Measurements from ENCODE around the gene NEB. TPM values are rescaled to one million over a fixed set of nuclear protein-coding genes. Genes with fewer than 3 reads are reported as not detected.
"Not testable (repeated sequence)": the region's sequence is repeated elsewhere in the genome, so short reads cannot be mapped to it uniquely, and the experiment has no call there.

Gene NEB
- total RNA-seq, 1 donor = 2.0 TPM

DNA sequence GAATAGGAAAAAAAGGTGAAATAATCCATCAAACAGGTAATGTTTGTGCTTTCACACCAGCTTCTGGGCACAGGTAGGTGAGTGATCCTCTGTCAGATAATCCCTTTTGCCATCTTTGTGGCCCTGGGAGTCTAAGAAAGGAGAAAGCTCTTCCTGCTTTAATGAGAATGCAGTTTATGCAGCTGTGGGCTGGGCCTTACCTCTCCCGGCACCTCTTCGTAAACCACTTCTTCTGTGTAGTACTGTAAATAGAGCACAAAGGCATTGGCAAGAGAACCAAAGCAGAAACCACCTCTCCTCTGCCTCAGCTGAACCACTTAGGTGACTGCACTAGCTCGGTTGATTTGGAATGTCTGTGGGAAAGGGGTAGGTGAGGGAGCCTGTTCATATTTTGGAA lies 4.9 kb downstream of the NEB start:
- Histone ChIP-seq H3K4me1 (ENCODE audit: insufficient read depth, low read length) (no peaks in the 10 kb centered on the region), H3K4me3 (ENCODE audit: low read length) (no peak overlapping the region), H3K9me3 (ENCODE audit: low read depth, low read length) (no peaks in the 10 kb centered on the region)

DNA sequence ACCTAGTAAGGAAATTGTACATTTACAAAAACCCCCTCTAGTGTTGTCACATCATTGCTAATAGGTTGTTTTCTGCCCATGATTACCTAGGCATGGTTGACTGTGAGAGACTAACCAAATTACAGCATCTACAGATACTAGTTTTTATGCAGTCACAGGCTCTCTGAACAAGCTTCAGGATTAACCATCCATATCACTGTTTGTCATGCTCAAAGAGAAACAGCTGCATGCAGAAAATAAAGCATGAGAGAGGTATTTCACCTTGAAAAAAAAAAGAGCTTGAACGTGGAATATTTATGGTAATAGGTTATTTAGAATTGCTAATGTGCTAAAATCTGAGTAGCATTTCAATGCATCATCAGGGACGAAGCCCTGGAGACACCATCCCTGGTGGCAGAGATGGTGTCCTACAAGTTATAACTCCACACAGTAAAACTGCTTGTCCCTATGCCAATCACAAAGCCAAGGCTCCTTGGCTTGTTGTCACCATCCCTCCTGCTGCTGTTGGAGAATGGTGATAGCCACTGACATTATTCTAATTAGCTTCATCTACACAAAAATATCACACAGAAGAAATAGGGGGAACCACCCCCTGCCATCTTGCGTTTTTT lies 5.4 kb downstream of the NEB start:
- Histone ChIP-seq H3K4me1 (ENCODE audit: insufficient read depth, low read length) (no peaks in the 10 kb centered on the region), H3K27me3 (ENCODE audit: insufficient read depth, low read length) (no peaks in the 10 kb centered on the region), H3K4me3 (ENCODE audit: low read length) (no peak overlapping the region), H3K9me3 (ENCODE audit: low read depth, low read length) (no peaks in the 10 kb centered on the region)

More for the DNA sequence above, 4.9 kb downstream of the NEB start:
- H3K27me3 ChIP-seq (ENCODE audit: insufficient read depth, low read length) = no peaks in the 10 kb centered on the region

DNA sequence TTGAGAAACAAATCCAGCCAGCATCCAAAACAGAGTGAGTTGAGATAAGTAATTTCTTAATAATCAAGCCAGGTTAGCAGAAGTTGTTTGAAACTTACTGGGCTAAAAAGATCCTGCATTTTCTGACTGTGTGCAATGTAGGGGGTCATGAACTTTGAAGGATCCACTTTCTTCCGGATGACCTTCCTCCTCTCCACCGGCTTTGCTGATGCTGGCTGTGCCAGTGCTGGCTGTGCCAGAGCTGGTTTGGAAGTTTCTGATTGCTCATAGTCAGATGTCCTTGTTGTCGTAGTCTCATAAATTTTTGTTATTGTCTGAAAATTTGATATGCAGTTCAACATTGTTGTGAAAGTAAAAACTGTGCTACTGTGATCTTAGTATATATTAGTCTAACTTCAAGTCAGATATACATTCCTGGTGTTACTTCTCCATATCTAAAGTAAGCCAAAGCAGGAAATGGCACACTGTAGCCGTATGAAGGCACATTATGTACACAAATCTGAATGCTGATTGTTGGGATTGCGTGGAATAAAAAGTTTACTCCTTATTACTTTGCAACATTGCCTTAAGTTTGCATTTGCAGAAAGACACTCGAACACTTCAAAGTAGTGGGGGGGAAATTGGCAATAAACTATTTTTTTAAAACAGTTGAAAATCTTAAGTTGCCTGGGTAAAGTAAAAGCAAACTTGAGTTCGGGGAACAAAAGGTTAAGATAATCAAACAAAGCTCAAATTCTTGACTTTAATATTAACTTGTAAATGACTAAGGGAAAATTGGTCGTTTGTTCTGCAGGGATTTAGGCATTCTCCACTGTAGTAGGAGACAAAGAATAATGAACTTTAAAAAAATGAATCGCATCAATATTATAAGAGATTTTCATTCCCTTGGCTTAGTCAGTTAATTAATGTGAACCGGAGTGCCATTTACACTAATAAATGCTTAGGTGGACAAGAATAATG lies 6.4 kb downstream of the NEB start:
- Histone ChIP-seq H3K4me1 (ENCODE audit: insufficient read depth, low read length) (no peaks in the 10 kb centered on the region), H3K4me3 (ENCODE audit: low read length) (no peak overlapping the region), H3K9me3 (ENCODE audit: low read depth, low read length) (no peaks in the 10 kb centered on the region)

DNA sequence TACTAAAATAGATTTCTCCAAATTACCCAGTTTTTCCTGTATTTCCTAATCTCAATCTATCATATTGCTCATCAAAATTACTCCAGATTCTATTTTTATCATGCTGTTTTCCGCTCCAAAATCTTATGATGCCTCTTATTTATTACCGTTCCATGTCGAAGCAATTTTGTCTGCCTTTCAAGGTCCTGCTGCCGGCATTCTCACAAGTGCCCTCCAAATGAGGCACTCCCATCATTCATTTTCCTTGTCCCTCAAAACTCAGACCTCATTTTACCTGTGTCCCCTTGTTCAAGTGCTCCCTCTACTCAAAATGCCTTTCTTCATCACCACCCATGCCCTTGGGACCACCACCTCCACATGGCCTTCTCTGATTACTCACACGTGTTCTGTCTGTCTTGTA lies 13.1 kb downstream of the NEB start:
- no peaks in the 10 kb centered on the region for H3K4me1 ChIP-seq (ENCODE audit: insufficient read depth, low read length)

More for the DNA sequence above, 6.4 kb downstream of the NEB start:
- H3K27me3 ChIP-seq (ENCODE audit: insufficient read depth, low read length) = no peaks in the 10 kb centered on the region

DNA sequence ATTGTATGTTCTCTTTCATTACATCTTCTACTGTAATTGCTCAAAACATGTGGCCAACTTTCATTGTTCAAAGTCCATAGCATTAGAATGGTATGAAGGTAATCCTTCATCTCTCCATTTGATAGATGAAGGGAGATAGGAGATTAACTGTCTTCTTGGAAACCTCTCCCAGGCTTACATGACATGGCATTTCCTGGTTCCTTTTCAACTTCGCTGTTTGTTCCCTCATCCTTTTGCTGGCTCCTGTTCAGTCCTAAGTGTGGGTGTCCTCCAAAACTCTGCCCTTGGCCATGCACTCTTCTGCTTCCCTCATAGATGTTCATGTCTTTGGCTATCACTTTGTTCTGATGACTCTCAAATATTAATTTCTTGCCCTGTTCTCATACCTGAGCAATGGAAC lies 13.8 kb downstream of the NEB start:
- Histone ChIP-seq H3K4me1 (ENCODE audit: insufficient read depth, low read length) (no peaks in the 10 kb centered on the region), H3K4me3 (ENCODE audit: low read length) (no peak overlapping the region), H3K9me3 (ENCODE audit: low read depth, low read length) (no peaks in the 10 kb centered on the region), H3K27me3 (ENCODE audit: insufficient read depth, low read length) (no peaks in the 10 kb centered on the region)

More for the DNA sequence above, 13.1 kb downstream of the NEB start:
- H3K27me3 ChIP-seq (ENCODE audit: insufficient read depth, low read length) = no peaks in the 10 kb centered on the region
- H3K4me3 ChIP-seq (ENCODE audit: low read length) = no peak overlapping the region
- H3K9me3 ChIP-seq (ENCODE audit: low read depth, low read length) = no peaks in the 10 kb centered on the region

DNA sequence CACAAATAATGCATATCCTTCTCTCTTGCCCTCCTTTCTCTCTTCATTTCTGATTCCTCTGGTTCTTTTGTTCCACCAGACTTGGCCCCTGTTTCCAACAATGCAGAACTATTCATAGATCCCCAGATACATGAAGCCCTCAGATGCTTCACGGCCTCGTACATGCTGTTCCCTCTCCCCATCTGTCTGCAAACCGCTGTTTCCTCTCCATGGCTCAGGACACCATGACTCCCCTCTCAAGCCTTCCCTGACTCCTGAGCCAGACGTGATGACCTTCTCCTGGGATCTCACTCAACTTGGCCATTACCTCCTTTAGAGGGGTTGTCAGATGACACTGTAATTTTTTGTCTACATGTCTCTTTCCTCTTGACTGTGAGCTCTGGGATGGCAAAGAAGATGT lies 15.5 kb downstream of the NEB start:
- Histone ChIP-seq H3K4me3 (ENCODE audit: low read length) (no peak overlapping the region), H3K9me3 (ENCODE audit: low read depth, low read length) (no peaks in the 10 kb centered on the region), H3K4me1 (ENCODE audit: insufficient read depth, low read length) (no peaks in the 10 kb centered on the region), H3K27me3 (ENCODE audit: insufficient read depth, low read length) (no peaks in the 10 kb centered on the region)

DNA sequence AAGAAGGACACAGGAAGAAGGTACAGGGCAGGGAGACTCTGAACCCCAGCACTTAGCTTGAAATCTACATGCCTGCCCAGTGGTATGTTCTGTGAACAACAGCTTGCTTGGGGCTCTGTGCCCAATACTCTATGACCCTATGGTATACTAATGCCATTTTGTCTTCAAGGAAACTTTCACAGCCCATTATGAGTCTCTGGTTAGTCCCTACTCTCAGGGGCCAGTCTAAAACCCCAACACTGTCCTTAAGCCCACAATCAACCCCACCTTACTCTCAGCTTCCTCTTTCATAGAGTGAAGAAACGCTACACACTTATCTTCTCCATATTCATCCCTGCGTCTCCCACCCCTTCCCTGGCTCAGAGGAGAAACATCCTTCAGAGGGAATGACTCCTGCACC lies 16.0 kb downstream of the NEB start:
- Histone ChIP-seq H3K4me3 (ENCODE audit: low read length) (no peak overlapping the region), H3K9me3 (ENCODE audit: low read depth, low read length) (no peaks in the 10 kb centered on the region), H3K4me1 (ENCODE audit: insufficient read depth, low read length) (no peaks in the 10 kb centered on the region), H3K27me3 (ENCODE audit: insufficient read depth, low read length) (no peaks in the 10 kb centered on the region)

DNA sequence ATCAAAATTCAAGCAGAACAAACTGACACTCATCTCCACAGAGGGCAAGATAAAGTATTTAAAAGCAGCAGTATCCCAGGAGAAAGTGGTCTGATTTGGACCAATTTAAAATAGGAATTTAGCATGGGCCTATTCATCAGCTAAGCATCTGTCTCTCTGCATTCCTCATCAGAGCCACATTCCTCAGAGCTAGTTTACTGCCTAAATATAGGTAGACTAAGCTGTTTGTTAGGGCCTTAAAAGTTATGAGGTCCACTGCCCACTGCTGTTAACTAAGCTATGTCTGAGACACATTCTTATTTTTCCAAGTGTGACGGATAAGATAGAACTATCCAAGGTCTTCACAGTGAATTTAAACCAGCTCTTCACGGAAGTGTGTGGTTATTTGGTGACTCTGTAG lies 17.6 kb downstream of the NEB start:
- Histone ChIP-seq H3K9me3 (ENCODE audit: low read depth, low read length) (no peaks in the 10 kb centered on the region), H3K27me3 (ENCODE audit: insufficient read depth, low read length) (no peaks in the 10 kb centered on the region), H3K4me3 (ENCODE audit: low read length) (no peak overlapping the region), H3K4me1 (ENCODE audit: insufficient read depth, low read length) (no peaks in the 10 kb centered on the region)

DNA sequence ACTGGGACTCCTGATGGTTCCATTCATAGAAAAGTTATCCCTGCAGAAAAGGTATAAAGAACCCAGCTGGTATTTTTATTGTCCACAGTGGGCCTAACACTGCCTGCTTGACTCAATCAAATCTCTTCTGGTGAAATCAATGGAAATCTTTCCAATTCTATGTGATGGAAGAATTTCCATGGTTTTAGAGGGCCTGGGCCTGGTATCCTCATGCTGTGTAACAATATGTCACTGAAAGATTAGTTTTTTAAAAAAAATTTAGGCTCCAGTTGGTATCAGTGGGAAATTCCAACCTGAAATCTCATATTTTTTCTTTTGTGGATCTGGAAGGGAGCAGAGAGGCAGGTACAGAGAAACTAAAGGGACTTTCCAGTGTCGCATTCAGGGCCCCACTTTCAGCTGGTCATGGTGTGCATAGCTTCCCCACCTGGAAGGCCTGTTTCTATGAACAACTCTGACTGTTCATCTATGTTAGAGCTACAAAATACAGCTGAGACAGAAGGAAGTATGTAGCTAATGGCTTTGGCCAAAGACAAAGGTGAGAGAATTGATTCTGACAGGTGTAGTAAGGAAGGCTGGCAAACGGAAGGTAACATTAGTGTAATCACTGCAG lies 20.9 kb downstream of the NEB start:
- no peaks in the 10 kb centered on the region for H3K27me3 ChIP-seq (ENCODE audit: insufficient read depth, low read length)
- H3K9me3 ChIP-seq (ENCODE audit: low read depth, low read length) = no peaks in the 10 kb centered on the region
- H3K4me3 ChIP-seq (ENCODE audit: low read length) = no peak overlapping the region
- no peaks in the 10 kb centered on the region for H3K4me1 ChIP-seq (ENCODE audit: insufficient read depth, low read length)

DNA sequence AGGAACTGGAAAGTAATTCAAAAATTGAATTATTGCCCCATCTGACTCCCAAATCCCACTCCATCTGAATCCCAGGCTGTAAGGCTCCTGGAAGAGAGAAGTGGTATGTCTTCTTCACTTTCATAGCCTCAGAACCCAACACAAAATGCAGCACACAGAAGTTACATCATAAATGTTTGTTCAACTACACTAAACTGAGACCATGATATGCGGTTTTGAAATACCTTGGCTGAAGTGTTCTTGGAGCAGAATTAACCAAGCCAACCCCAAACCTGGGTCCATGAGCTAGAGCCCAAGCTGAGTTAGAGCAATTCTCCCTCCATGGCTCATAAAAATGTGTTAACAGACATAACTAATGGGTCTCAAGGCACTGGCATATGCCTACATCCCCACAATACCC lies 23.3 kb downstream of the NEB start:
- Histone ChIP-seq H3K27me3 (ENCODE audit: insufficient read depth, low read length) (no peaks in the 10 kb centered on the region), H3K4me3 (ENCODE audit: low read length) (no peak overlapping the region), H3K9me3 (ENCODE audit: low read depth, low read length) (no peaks in the 10 kb centered on the region), H3K4me1 (ENCODE audit: insufficient read depth, low read length) (no peaks in the 10 kb centered on the region)

DNA sequence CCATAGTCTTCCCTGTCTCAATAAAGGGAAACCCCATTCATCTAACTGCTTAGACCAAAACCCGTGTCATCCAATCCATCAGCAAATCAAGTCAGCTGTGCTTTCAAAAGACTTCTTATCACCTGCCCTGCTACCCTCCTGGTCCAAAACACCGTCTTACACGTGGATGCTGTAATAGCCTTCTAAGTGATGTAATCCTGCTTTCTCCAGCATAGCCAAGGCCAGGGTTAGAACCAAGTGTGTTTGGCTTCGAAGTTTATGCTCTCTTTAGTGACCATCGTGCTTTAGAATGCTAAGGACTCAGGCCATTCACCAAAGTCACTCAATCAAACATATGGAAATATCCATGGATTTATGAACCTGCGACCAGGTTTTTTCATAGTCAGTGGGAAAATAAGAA lies 25.5 kb downstream of the NEB start:
- no peaks in the 10 kb centered on the region for H3K27me3 ChIP-seq (ENCODE audit: insufficient read depth, low read length)
- no peaks in the 10 kb centered on the region for H3K9me3 ChIP-seq (ENCODE audit: low read depth, low read length)
- H3K4me3 ChIP-seq (ENCODE audit: low read length) = no peak overlapping the region

DNA sequence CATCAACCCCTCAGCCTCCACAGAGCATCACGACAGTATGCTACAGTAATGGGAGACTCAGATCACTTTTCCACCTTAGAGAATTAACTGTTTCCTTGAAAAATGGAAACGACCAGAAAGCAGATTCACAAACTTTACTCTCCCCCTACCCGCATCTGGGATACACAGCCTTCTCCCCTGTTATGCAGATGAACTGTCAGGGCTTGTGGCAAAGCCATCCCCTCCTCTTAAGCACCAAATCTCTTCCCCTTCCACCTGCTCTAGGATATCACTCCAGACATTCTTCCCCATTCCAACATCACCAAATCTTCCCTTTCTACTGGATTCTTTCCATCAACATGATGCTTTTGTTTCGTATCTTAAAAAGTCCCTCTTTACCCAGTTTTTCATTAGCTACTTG lies 26.4 kb downstream of the NEB start:
- Histone ChIP-seq H3K4me1 (ENCODE audit: insufficient read depth, low read length) (no peaks in the 10 kb centered on the region), H3K27me3 (ENCODE audit: insufficient read depth, low read length) (no peaks in the 10 kb centered on the region), H3K9me3 (ENCODE audit: low read depth, low read length) (no peaks in the 10 kb centered on the region), H3K4me3 (ENCODE audit: low read length) (no peak overlapping the region)

More for the DNA sequence above, 25.5 kb downstream of the NEB start:
- H3K4me1 ChIP-seq (ENCODE audit: insufficient read depth, low read length) = no peaks in the 10 kb centered on the region

DNA sequence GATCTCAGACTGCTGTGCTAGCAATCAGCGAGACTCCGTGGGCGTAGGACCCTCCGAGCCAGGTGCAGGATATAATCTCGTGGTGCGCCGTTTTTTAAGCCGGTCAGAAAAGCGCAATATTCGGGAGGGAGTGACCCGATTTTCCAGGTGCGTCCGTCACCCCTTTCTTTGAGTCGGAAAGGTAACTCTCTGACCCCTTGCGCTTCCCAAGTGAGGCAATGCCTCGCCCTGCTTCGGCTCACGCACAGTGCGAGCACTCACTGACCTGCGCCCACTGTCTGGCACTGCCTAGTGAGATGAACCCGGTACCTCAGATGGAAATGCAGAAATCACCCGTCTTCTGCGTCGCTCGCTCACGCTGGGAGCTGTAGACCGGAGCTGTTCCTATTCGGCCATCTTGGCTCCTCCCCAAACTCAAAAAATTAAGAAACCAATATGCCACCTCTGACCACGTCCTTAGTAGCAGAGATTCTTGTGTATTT lies 29.8 kb downstream of the NEB start:
- not testable (repeated sequence) for H3K27me3 ChIP-seq (ENCODE audit: insufficient read depth, low read length); H3K4me3 ChIP-seq (ENCODE audit: low read length); H3K9me3 ChIP-seq (ENCODE audit: low read depth, low read length); H3K4me1 ChIP-seq (ENCODE audit: insufficient read depth, low read length)

DNA sequence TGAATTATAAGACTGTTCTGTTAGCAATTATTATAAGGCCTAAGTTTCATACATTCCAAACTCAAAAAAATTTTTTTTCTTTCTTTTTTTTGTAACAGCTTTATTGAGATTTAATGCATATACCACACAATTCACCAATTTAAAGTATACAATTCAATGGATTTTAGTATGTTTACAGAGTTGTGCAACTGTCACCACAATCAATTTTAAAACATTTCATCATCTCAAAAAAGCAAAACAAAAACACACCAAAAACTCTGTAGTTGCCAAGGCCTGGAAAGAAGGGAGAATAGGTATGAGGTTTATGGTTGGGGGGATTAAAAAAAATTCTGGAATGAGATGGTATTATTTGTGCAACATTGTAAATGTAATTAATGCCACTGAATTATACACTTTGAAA lies 36.1 kb downstream of the NEB start:
- not testable (repeated sequence) for H3K9me3 ChIP-seq (ENCODE audit: low read depth, low read length); H3K4me3 ChIP-seq (ENCODE audit: low read length)

DNA sequence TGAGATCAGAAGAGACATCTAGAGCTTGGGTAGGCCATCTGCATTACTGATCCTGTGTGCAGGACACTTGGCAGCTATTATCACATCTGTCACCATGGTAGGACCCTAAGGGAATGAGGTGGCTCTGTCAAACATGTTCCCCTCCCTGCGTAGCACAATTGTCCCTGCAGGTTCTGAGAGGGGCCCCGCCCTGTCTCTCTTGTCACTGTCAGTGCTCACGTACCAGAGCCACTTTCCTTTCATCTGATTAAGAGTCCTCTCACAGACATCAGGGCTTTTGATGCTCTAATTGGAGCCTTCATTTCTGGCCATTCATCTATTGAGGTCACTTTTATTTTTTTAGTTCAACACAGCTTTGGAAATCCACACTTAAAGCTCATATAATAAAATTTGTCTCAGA lies 38.5 kb downstream of the NEB start:
- Histone ChIP-seq H3K4me1 (ENCODE audit: insufficient read depth, low read length) (no peaks in the 10 kb centered on the region), H3K4me3 (ENCODE audit: low read length) (no peak overlapping the region), H3K27me3 (ENCODE audit: insufficient read depth, low read length) (no peaks in the 10 kb centered on the region), H3K9me3 (ENCODE audit: low read depth, low read length) (no peaks in the 10 kb centered on the region)

More for the DNA sequence above, 36.1 kb downstream of the NEB start:
- not testable (repeated sequence) for H3K4me1 ChIP-seq (ENCODE audit: insufficient read depth, low read length); H3K27me3 ChIP-seq (ENCODE audit: insufficient read depth, low read length)
